ENCODE measurements around the gene PPM1J. TPM values are rescaled to one million over a fixed set of nuclear protein-coding genes. Genes with fewer than 3 reads are reported as not detected.

The PPM1J gene
- total and polyA plus RNA-seq, 2 of the 13 experiments (the other 11 are each of a cell fraction or from before 2014, with no cell fraction given) = 0.07 to 0.22 TPM

DNA sequence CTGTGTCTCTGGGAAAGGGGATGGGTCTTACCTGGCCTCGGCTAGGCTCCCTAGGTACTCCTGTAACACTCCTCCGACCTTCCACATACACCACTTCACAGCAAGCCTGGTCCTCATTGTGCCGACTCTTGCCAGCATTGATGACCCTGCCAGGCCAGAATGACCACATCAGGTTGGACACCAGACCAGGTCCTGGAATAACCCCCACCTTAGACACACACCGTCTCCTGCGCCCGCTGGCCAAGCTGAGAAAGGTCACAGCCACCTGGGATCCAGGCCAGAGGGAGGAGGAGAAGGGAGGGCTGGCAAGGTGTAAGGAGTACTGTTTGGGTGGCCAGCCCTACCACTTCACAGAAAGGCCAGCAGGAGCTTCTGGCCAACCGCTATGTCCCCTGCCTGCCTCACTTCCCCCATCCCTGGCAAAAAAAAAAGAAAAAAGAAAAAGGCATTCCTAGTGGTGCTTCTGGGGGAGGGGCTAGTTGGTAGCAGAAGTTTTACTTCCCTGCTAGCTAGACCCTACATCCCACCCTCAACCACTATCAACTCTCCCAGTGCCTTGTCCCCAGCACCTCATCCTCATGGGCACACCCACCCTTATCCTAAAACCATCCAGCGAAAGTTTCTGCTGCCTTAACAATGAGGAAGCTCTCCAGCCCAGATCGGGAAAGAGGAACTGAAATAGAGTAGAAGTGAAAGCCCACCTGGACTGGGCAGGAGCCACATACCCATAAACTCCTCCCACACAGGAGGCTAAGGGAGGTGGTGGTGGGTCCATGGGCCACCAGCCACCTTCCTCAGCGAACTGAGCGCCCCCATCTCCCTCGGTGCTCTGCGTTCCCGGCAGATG is 1.4 kb downstream of the PPM1J start (continued):
- TF ChIP-seq NFKB2 (CRISPR knock-in tag; IDR thresholded peaks at IDR 0.05; ENCODE audit: borderline replicate concordance) (no peak), EZH2 (conservative IDR thresholded peaks at IDR 0.05; ENCODE audit: low read depth, low read length) (no peak), FOXK1 (CRISPR knock-in tag; IDR thresholded peaks at IDR 0.05; ENCODE audit: borderline replicate concordance, low read depth) (no peak), SP140L (CRISPR knock-in tag; IDR thresholded peaks at IDR 0.05; ENCODE audit: borderline replicate concordance) (no peak), SMARCC2 (IDR thresholded peaks at IDR 0.05) (no peak), ZNF850 (CRISPR knock-in tag; conservative IDR thresholded peaks at IDR 0.05) (no peak), ZNF230 (CRISPR knock-in tag; IDR thresholded peaks at IDR 0.05) (no peak)
- TF ChIP-seq, protein P1, sequence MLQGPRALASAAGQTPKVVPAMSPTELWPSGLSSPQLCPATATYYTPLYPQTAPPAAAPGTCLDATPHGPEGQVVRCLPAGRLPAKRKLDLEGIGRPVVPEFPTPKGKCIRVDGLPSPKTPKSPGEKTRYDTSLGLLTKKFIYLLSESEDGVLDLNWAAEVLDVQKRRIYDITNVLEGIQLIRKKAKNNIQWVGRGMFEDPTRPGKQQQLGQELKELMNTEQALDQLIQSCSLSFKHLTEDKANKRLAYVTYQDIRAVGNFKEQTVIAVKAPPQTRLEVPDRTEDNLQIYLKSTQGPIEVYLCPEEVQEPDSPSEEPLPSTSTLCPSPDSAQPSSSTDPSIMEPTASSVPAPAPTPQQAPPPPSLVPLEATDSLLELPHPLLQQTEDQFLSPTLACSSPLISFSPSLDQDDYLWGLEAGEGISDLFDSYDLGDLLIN (CRISPR knock-in tag; IDR thresholded peaks at IDR 0.05; ENCODE audit: borderline replicate concordance) = no peak
- TF ChIP-seq, protein P2, sequence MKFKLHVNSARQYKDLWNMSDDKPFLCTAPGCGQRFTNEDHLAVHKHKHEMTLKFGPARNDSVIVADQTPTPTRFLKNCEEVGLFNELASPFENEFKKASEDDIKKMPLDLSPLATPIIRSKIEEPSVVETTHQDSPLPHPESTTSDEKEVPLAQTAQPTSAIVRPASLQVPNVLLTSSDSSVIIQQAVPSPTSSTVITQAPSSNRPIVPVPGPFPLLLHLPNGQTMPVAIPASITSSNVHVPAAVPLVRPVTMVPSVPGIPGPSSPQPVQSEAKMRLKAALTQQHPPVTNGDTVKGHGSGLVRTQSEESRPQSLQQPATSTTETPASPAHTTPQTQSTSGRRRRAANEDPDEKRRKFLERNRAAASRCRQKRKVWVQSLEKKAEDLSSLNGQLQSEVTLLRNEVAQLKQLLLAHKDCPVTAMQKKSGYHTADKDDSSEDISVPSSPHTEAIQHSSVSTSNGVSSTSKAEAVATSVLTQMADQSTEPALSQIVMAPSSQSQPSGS (CRISPR knock-in tag; IDR thresholded peaks at IDR 0.05) = no peak
- TF ChIP-seq, protein P3, sequence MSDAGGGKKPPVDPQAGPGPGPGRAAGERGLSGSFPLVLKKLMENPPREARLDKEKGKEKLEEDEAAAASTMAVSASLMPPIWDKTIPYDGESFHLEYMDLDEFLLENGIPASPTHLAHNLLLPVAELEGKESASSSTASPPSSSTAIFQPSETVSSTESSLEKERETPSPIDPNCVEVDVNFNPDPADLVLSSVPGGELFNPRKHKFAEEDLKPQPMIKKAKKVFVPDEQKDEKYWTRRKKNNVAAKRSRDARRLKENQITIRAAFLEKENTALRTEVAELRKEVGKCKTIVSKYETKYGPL (CRISPR knock-in tag; IDR thresholded peaks at IDR 0.05) = no peak
- TF ChIP-seq, protein P4, sequence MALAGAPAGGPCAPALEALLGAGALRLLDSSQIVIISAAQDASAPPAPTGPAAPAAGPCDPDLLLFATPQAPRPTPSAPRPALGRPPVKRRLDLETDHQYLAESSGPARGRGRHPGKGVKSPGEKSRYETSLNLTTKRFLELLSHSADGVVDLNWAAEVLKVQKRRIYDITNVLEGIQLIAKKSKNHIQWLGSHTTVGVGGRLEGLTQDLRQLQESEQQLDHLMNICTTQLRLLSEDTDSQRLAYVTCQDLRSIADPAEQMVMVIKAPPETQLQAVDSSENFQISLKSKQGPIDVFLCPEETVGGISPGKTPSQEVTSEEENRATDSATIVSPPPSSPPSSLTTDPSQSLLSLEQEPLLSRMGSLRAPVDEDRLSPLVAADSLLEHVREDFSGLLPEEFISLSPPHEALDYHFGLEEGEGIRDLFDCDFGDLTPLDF (CRISPR knock-in tag; IDR thresholded peaks at IDR 0.05) = no peak

Data from HepG2 (cell line).